Endothelial cell of umbilical vein (primary cell): Measurements from ENCODE around the gene SFMBT2. TPM values are rescaled to one million over a fixed set of nuclear protein-coding genes. Genes with fewer than 3 reads are reported as not detected.

ENCODE experiments used
- BruUV-seq: library from RNA; stranded (reverse); fragments of 400-500 nt; replicated peaks from 2 replicates; lab custom pipeline; 2021; lab: Mats Ljungman, UMichigan
- CTCF ChIA-PET: fragments of 300-600, 350-600 bp; sonication (Branson Sonifier 250); formaldehyde crosslinking; loops from one replicate; lab custom pipeline; 2021; ENCODE audit warnings: antibody characterized with exemption, inconsistent platforms; lab: Charles Lee
- POLR2A ChIA-PET: fragments of 300-600, 350-600 bp; sonication (Branson Sonifier 250); formaldehyde crosslinking; loops from one replicate; lab custom pipeline; 2021; ENCODE audit warnings: antibody characterized with exemption, inconsistent platforms; lab: Charles Lee
- DNase-seq: peaks from one replicate; pipeline ENCODE4 v3.0.0-alpha.2; 2011; ENCODE audit warnings: low read depth, low spot score
- FAIRE-seq: peaks from 2 replicates; lab custom pipeline; 2011; peaks lifted over from hg19 to GRCh38; lab: Jason Lieb, UNC
- H2AFZ ChIP-seq: 2 replicates; pipeline ENCODE4 v1.6.0; 2012; ENCODE audit warnings: low read depth, low read length, control low read depth, inconsistent platforms
- H3K27ac ChIP-seq: 2 replicates; pipeline ENCODE4 v1.5.1; 2011; ENCODE audit warnings: low read depth, mild to moderate bottlenecking, control low read depth, low read length, moderate library complexity; ENCODE audit not compliant: insufficient read depth
- H3K27me3 ChIP-seq, 2 experiments: 2 replicates each; pipeline versions ENCODE4 v1.6.0 to v1.6.1; 2011; ENCODE audit warnings: low read length in 2 of 2, mixed read lengths in 1 of 2; ENCODE audit not compliant: control insufficient read depth in 2 of 2, insufficient read depth in 2 of 2
- H3K36me3 ChIP-seq, 2 experiments: 2 replicates in 1 of 2; 3 replicates in 1 of 2; pipeline ENCODE4 v1.5.1; 2011; ENCODE audit warnings: low read length in 2 of 2, mild to moderate bottlenecking in 1 of 2, moderate library complexity in 1 of 2; ENCODE audit not compliant: control insufficient read depth in 2 of 2, insufficient read depth in 2 of 2; ENCODE audit errors: extremely low read depth in 1 of 2
- H3K4me1 ChIP-seq: 3 replicates; pipeline ENCODE4 v1.5.1; 2011; ENCODE audit warnings: mild to moderate bottlenecking, low read length; ENCODE audit not compliant: control insufficient read depth, insufficient read depth; ENCODE audit errors: extremely low read depth
- H3K4me2 ChIP-seq: 2 replicates; pipeline ENCODE4 v1.6.1; 2011; ENCODE audit warnings: low read length, control low read depth, mixed read lengths; ENCODE audit not compliant: insufficient read depth
- H3K4me3 ChIP-seq, 3 experiments: fragments of 200-600 bp in 1 of 3; sonication (generic), shearing (Covaris generic) in 1 of 3; replicated peaks in 1 of 3; 2 replicates each; pipeline ENCODE4 v1.5.1; 2011 to 2016; ENCODE audit warnings: control low read depth in 3 of 3, low read length in 3 of 3, mild to moderate bottlenecking in 2 of 3, inconsistent platforms in 1 of 3, low read depth in 1 of 3, moderate library complexity in 1 of 3; ENCODE audit not compliant: insufficient read depth in 1 of 3
- H3K79me2 ChIP-seq: 2 replicates; pipeline ENCODE4 v1.6.0; 2012; ENCODE audit warnings: low read length, inconsistent platforms; ENCODE audit not compliant: control insufficient read depth, insufficient read depth
- H3K9ac ChIP-seq: replicated peaks from 2 replicates; pipeline ENCODE3; 2011; ENCODE audit warnings: low read length, control low read depth; ENCODE audit not compliant: insufficient read depth; ENCODE audit errors: extremely low read depth
- H3K9me1 ChIP-seq: replicated peaks from 3 replicates; pipeline ENCODE4 v1.6.0; 2011; ENCODE audit warnings: mild to moderate bottlenecking, low read length; ENCODE audit not compliant: control insufficient read depth, insufficient read depth; ENCODE audit errors: extremely low read depth
- H3K9me3 ChIP-seq: replicated peaks from 2 replicates; pipeline ENCODE4 v1.5.1; 2012; ENCODE audit warnings: low read length, inconsistent platforms; ENCODE audit not compliant: control insufficient read depth, insufficient read depth
- H4K20me1 ChIP-seq: replicated peaks from 2 replicates; pipeline ENCODE3; 2011; ENCODE audit warnings: mild to moderate bottlenecking, low read length; ENCODE audit not compliant: control insufficient read depth, insufficient read depth; ENCODE audit errors: extremely low read depth
- CTCF ChIP-seq, 2 donors: IDR thresholded peaks; 1 replicate in 1 of 2; 2 replicates in 1 of 2; pipeline ENCODE4 v1.5.1; 2011; ENCODE audit warnings: low read length in 2 of 2, mild to moderate bottlenecking in 2 of 2, moderate library complexity in 2 of 2, control low read depth in 1 of 2, inconsistent platforms in 1 of 2, low read depth in 1 of 2; ENCODE audit not compliant: insufficient read depth in 1 of 2; ENCODE audit errors: extremely low read depth in 1 of 2
- EZH2 ChIP-seq: IDR thresholded peaks from 2 replicates; pipeline ENCODE4 v1.6.1; 2012; ENCODE audit warnings: borderline replicate concordance, low read depth, mild to moderate bottlenecking, moderate library complexity, low read length, inconsistent platforms; ENCODE audit not compliant: severe bottlenecking
- FOS ChIP-seq: IDR thresholded peaks from 2 replicates; pipeline ENCODE4 v1.6.1; 2011; ENCODE audit warnings: mild to moderate bottlenecking, low read length, moderate library complexity, borderline replicate concordance; ENCODE audit not compliant: insufficient read depth
- GATA2 ChIP-seq: IDR thresholded peaks from 2 replicates; pipeline ENCODE4 v1.7.0; 2011; ENCODE audit warnings: low read depth, mild to moderate bottlenecking, moderate library complexity, mixed read lengths, low read length; ENCODE audit not compliant: insufficient read length, insufficient read depth
- JUN ChIP-seq: IDR thresholded peaks from 2 replicates; pipeline ENCODE4 v1.6.1; 2011; ENCODE audit warnings: borderline replicate concordance, low read depth; ENCODE audit not compliant: insufficient read length, insufficient read depth
- MAX ChIP-seq: IDR thresholded peaks from 2 replicates; pipeline ENCODE4 v1.6.1; 2011; ENCODE audit not compliant: insufficient read depth, insufficient read length
- MYC ChIP-seq: IDR thresholded peaks from one replicate; pipeline ENCODE4 v1.6.1; 2011; ENCODE audit warnings: mild to moderate bottlenecking, low read depth, low read length
- POLR2A ChIP-seq: IDR thresholded peaks from 2 replicates; pipeline ENCODE4 v1.6.1; 2012; ENCODE audit warnings: low read depth, mild to moderate bottlenecking, control low read depth, low read length
- POLR2AphosphoS5 ChIP-seq: IDR thresholded peaks from 2 replicates; pipeline ENCODE4 v1.6.1; 2012; ENCODE audit warnings: low read depth, mild to moderate bottlenecking, control low read depth, low read length, moderate library complexity; ENCODE audit not compliant: insufficient read depth
- dilution Hi-C: fragments of 300-500 bp; cut with MboI; formaldehyde crosslinking; loops from one replicate; pipeline ENCODE4 v1.15.0; 2019; ENCODE audit warnings: low sequenced_read_pairs; ENCODE audit not compliant: extremely low pct_ligation_motif_present
- intact Hi-C: fragments of 100-400 bp; cut with micrococcal nuclease; formaldehyde crosslinking; loops from one replicate; pipeline ENCODE4 v1.10.0; 2022
- polyA plus RNA-seq, 4 experiments: library from polyadenylated mRNA; depleted of rRNA in 3 of 4; stranded (reverse) in 3 of 4; unstranded in 1 of 4; fragments of >200 nt; gene quantifications; 2 replicates each; pipeline versions ENCODE4 v1.2.1 to v1.2.3, GENCODE V29; 2011 to 2012; ENCODE audit warnings: missing spikeins in 1 of 4
- total RNA-seq: library from RNA; stranded (reverse); gene quantifications from 2 replicates; pipeline ENCODE4 v1.2.3, GENCODE V29; 2021

The SFMBT2 gene
- total and polyA plus RNA-seq, 2 donors (not counting 3 experiments of a cell fraction or from before 2014, with no cell fraction given), result 0.14 to 0.64 TPM

- no peaks in the 10 kb centered on the region for H3K4me1 ChIP-seq
- no peaks in the 10 kb centered on the region for H3K9me3 ChIP-seq
- H3K36me3 ChIP-seq, result no peaks in the 10 kb centered on the region
- dilution Hi-C loops (no loop called here), intact Hi-C loops (no loop called here)
- POLR2A ChIA-PET, result no interaction called here
- DNase-seq, result no peak
- BruUV-seq, result no TSS peak
- FAIRE-seq, result no peak
- no peak overlapping the region for H3K27ac ChIP-seq
- H2AFZ ChIP-seq, result no peak overlapping the region
- H4K20me1 ChIP-seq, result no peaks in the 10 kb centered on the region
- no peaks in the 10 kb centered on the region for H3K27me3 ChIP-seq
- TF ChIP-seq CTCF (IDR thresholded peaks at IDR 0.05; ENCODE audit: extremely low read depth in 1 of 2, insufficient read depth in 1 of 2, low read depth in 1 of 2, low read length in 2 of 2) (no peak), FOS (no peak), JUN (no peak), GATA2 (no peak), POLR2AphosphoS5 (no peak), POLR2A (no peak), MYC (no peak), EZH2 (no peak), MAX (no peak)
- no peak overlapping the region for H3K4me3 ChIP-seq
- no peak overlapping the region for H3K9ac ChIP-seq
- no peaks in the 10 kb centered on the region for H3K9me1 ChIP-seq
- H3K4me2 ChIP-seq, result no peak overlapping the region
- CTCF ChIA-PET, result no interaction called here
- no peaks in the 10 kb centered on the region for H3K79me2 ChIP-seq
These were observed 107.8 kb downstream of the SFMBT2 start for GRCh38 chr10:7302930-7303557.
